SK-N-SH (cell line): ENCODE measurements around the gene ACSS1. TPM values are rescaled to one million over a fixed set of nuclear protein-coding genes. Genes with fewer than 3 reads are reported as not detected.

Source experiments
- CTCF ChIA-PET: fragments of 300-600, 350-600 bp; formaldehyde crosslinking; extraction: SDS; loops from one replicate; lab custom pipeline; 2021; lab: Yijun Ruan, JAX
- POLR2A ChIA-PET: fragments of 350-600 bp; sonication (Branson Sonifier 250); formaldehyde crosslinking; extraction: SDS; loops from one replicate; lab custom pipeline; 2020; ENCODE audit warnings: antibody characterized with exemption, inconsistent platforms; lab: Yijun Ruan, JAX
- DNase-seq: peaks from one replicate; pipeline ENCODE4 v3.0.0; 2012
- H2AFZ ChIP-seq: fragments of 200-600 bp; sonication (generic); 2 replicates; pipeline ENCODE4 v1.8.1; 2016; ENCODE audit warnings: antibody characterized with exemption, mild to moderate bottlenecking, low read depth
- H3F3A ChIP-seq: fragments of 200-600 bp; sonication (generic); replicated peaks from 2 replicates; pipeline ENCODE3; 2016; ENCODE audit warnings: antibody characterized with exemption, mild to moderate bottlenecking; ENCODE audit not compliant: insufficient read depth
- H3K27ac ChIP-seq, 2 experiments: fragments of 200-500 bp in 1 of 2; fragments of 200-600 bp in 1 of 2; sonication (Bioruptor generic) in 1 of 2; sonication (generic), shearing (Covaris generic) in 1 of 2; 2 replicates each; pipeline versions ENCODE4 v1.5.1 to v1.6.1; 2014 to 2016; ENCODE audit warnings: low read depth in 2 of 2, inconsistent platforms in 1 of 2, low read length in 1 of 2, mild to moderate bottlenecking in 1 of 2, mixed read lengths in 1 of 2
- H3K27me3 ChIP-seq: fragments of 200-600 bp; sonication (generic), shearing (Covaris generic); 2 replicates; pipeline ENCODE4 v1.6.1; 2016; ENCODE audit warnings: mixed run types; ENCODE audit not compliant: insufficient read depth
- H3K36me3 ChIP-seq, 2 experiments: fragments of 200-500 bp in 1 of 2; fragments of 200-600 bp in 1 of 2; sonication (Bioruptor generic) in 1 of 2; sonication (generic) in 1 of 2; replicated peaks in 1 of 2; 2 replicates each; pipeline versions ENCODE3 to v1.5.1; 2014 to 2016; ENCODE audit warnings: low read length in 1 of 2, mild to moderate bottlenecking in 1 of 2; ENCODE audit not compliant: insufficient read depth in 2 of 2, control insufficient read depth in 1 of 2
- H3K4me1 ChIP-seq, 2 experiments: fragments of 200-500 bp in 1 of 2; fragments of 200-600 bp in 1 of 2; sonication (Bioruptor generic) in 1 of 2; sonication (generic), shearing (Covaris generic) in 1 of 2; 2 replicates each; pipeline versions ENCODE4 v1.5.1 to v1.6.1; 2014 to 2016; ENCODE audit warnings: low read depth in 1 of 2, low read length in 1 of 2, mixed run types in 1 of 2; ENCODE audit not compliant: insufficient read depth in 2 of 2, control insufficient read depth in 1 of 2
- H3K4me2 ChIP-seq: fragments of 200-600 bp; sonication (generic), shearing (Covaris generic); 2 replicates; pipeline ENCODE4 v1.6.1; 2017; ENCODE audit warnings: mixed run types
- H3K4me3 ChIP-seq, 2 experiments: fragments of 200-500 bp in 1 of 2; fragments of 200-600 bp in 1 of 2; sonication (Bioruptor generic) in 1 of 2; sonication (generic), shearing (Covaris generic) in 1 of 2; 2 replicates each; pipeline versions ENCODE4 v1.5.1 to v1.8.1; 2014 to 2016; ENCODE audit warnings: low read depth in 2 of 2, inconsistent platforms in 1 of 2, low read length in 1 of 2, mild to moderate bottlenecking in 1 of 2, mixed read lengths in 1 of 2, moderate library complexity in 1 of 2
- H3K79me2 ChIP-seq: fragments of 200-600 bp; sonication (generic); 2 replicates; pipeline ENCODE4 v1.8.1; 2017; ENCODE audit warnings: mild to moderate bottlenecking; ENCODE audit not compliant: insufficient read depth
- H3K9ac ChIP-seq: fragments of 200-600 bp; sonication (generic); 2 replicates; pipeline ENCODE4 v1.6.1; 2017; ENCODE audit warnings: mixed run types
- H3K9me2 ChIP-seq: fragments of 200-600 bp; sonication (generic); 2 replicates; pipeline ENCODE4 v1.6.1; 2017; ENCODE audit warnings: mixed run types
- H3K9me3 ChIP-seq: fragments of 200-600 bp; sonication (generic); 2 replicates; pipeline ENCODE4 v1.6.1; 2017; ENCODE audit warnings: mixed run types, mild to moderate bottlenecking, moderate library complexity
- H4K20me1 ChIP-seq: fragments of 200-600 bp; sonication (generic); 2 replicates; pipeline ENCODE4 v1.6.1; 2017; ENCODE audit warnings: mild to moderate bottlenecking, mixed run types; ENCODE audit not compliant: insufficient read depth
- CHD2 ChIP-seq: fragments of 150-350 bp; IDR thresholded peaks from 2 replicates; pipeline ENCODE4 v1.6.1; 2018; ENCODE audit warnings: low read length; ENCODE audit not compliant: partially characterized antibody
- CTCF ChIP-seq: fragments of 200-600 bp; sonication (generic); IDR thresholded peaks from 2 replicates; pipeline ENCODE4 v1.6.1; 2017; ENCODE audit warnings: antibody characterized with exemption, mild to moderate bottlenecking, moderate library complexity
- EP300 ChIP-seq, 2 experiments: IDR thresholded peaks; 2 replicates each; pipeline versions ENCODE4 v1.4.0 to v1.6.1; 2012; ENCODE audit warnings: borderline replicate concordance in 1 of 2, low read depth in 1 of 2, low read length in 1 of 2
- EZH2phosphoT487 ChIP-seq: fragments of 200-600 bp; sonication (generic); IDR thresholded peaks from 2 replicates; pipeline ENCODE4 v1.6.1; 2017; ENCODE audit warnings: low read depth, mixed run types, mild to moderate bottlenecking, antibody characterized with exemption, moderate library complexity, borderline replicate concordance
- FOSL2 ChIP-seq: IDR thresholded peaks from 2 replicates; pipeline ENCODE4 v1.4.0; 2012; ENCODE audit warnings: low read depth, mild to moderate bottlenecking, moderate library complexity, borderline replicate concordance
- FOXM1 ChIP-seq: IDR thresholded peaks from 2 replicates; pipeline ENCODE4 v1.4.0; 2012; ENCODE audit warnings: low read depth, mild to moderate bottlenecking
- IRF3 ChIP-seq: fragments of 150-350 bp; IDR thresholded peaks from 2 replicates; pipeline ENCODE4 v1.6.1; 2016; ENCODE audit warnings: mild to moderate bottlenecking, low read depth, low read length
- MXI1 ChIP-seq: IDR thresholded peaks from 2 replicates; pipeline ENCODE4 v1.6.1; 2012; ENCODE audit warnings: mild to moderate bottlenecking, low read depth, low read length, improper control_type of control experiment
- NFIC ChIP-seq: IDR thresholded peaks from 2 replicates; pipeline ENCODE4 v1.4.0; 2012; ENCODE audit warnings: borderline replicate concordance
- PBX3 ChIP-seq: IDR thresholded peaks from 2 replicates; pipeline ENCODE4; 2012
- POLR2AphosphoS5 ChIP-seq: IDR thresholded peaks from 2 replicates; pipeline ENCODE4 v1.6.1; 2012; ENCODE audit warnings: low read depth, low read length
- RFX5 ChIP-seq: IDR thresholded peaks from 2 replicates; pipeline ENCODE4 v1.6.1; 2012; ENCODE audit warnings: mild to moderate bottlenecking, improper control_type of control experiment, low read length
- SIN3A ChIP-seq: IDR thresholded peaks from 2 replicates; pipeline ENCODE4 v1.6.1; 2012; ENCODE audit warnings: low read depth, mild to moderate bottlenecking, low read length, moderate library complexity, borderline replicate concordance
- SMC3 ChIP-seq: IDR thresholded peaks from 2 replicates; pipeline ENCODE4 v1.6.1; 2012; ENCODE audit warnings: low read depth, low read length, improper control_type of control experiment
- TEAD4 ChIP-seq: IDR thresholded peaks from 2 replicates; pipeline ENCODE4 v1.4.0; 2012; ENCODE audit warnings: mild to moderate bottlenecking, borderline replicate concordance; ENCODE audit not compliant: insufficient read depth
- USF1 ChIP-seq: IDR thresholded peaks from 2 replicates; pipeline ENCODE4 v1.4.0; 2012; ENCODE audit warnings: low read depth, borderline replicate concordance
- YY1 ChIP-seq: IDR thresholded peaks from 2 replicates; pipeline ENCODE4 v1.4.0; 2012; ENCODE audit warnings: low read depth, mild to moderate bottlenecking
- ZBTB33 ChIP-seq: IDR thresholded peaks from 2 replicates; pipeline ENCODE4 v1.4.0; 2012; ENCODE audit warnings: low read depth, borderline replicate concordance
- WGBS: methylation state at CpG from one replicate; pipeline ENCODE4 v1.1.6; 2017; ENCODE audit warnings: low lambda C conversion rate; 5-methylcytosine and 5-hydroxymethylcytosine counted together
- polyA plus RNA-seq, 3 experiments: library from polyadenylated mRNA; depleted of rRNA; stranded (reverse); fragments of >200 nt; gene quantifications; 2 replicates each; pipeline ENCODE4 v1.2.3, GENCODE V29; 2012

ACSS1 gene
- polyA plus RNA-seq, 1 of the 3 experiments (the other 2 are of a cell fraction) = 2.0 TPM

GRCh38 chr20:25061821-25062530 lies 4.0 kb upstream of the ACSS1 start:
- 33% methylated on average over 11 of the region's 15 CpGs for WGBS
- POLR2A ChIA-PET = no interaction called here

More at GRCh38 chr20:25061821-25062530, 4.0 kb upstream of the ACSS1 start:
- H2AFZ ChIP-seq = no peak overlapping the region
- no peak for TF ChIP-seq USF1
- TF ChIP-seq POLR2AphosphoS5 = no peak
- no peak for TF ChIP-seq ZBTB33
- no peak for TF ChIP-seq MXI1
- no peak for TF ChIP-seq CHD2
- TF ChIP-seq SMC3 = no peak
- TF ChIP-seq NFIC = no peak
- TF ChIP-seq FOXM1 = no peak
- TF ChIP-seq FOSL2 = no peak
- TF ChIP-seq IRF3 = no peak
- TF ChIP-seq RFX5 = no peak
- no peak for TF ChIP-seq SIN3A
- TF ChIP-seq EP300 (IDR thresholded peaks at IDR 0.05; ENCODE audit: borderline replicate concordance in 1 of 2, low read depth in 1 of 2, low read length in 1 of 2) = no peak
- no peak for TF ChIP-seq CTCF
- no peak for TF ChIP-seq TEAD4
- TF ChIP-seq PBX3 = no peak
- no peak for TF ChIP-seq YY1
- no peak for TF ChIP-seq EZH2phosphoT487
- TF ChIP-seq, all 33 proteins: peak for 0
- no peaks in the 10 kb centered on the region for H3K79me2 ChIP-seq
- H3K9ac ChIP-seq = no peak overlapping the region
- H4K20me1 ChIP-seq = no peaks in the 10 kb centered on the region
- H3K27me3 ChIP-seq = peaks cover 75% of the 10 kb centered on the region
- no peak for DNase-seq
- no peaks in the 10 kb centered on the region for H3K9me3 ChIP-seq
- no peaks in the 10 kb centered on the region for H3K36me3 ChIP-seq
- H3K4me2 ChIP-seq = no peak overlapping the region
- H3K9me2 ChIP-seq = no peaks in the 10 kb centered on the region
- no peak overlapping the region for H3K4me3 ChIP-seq
- H3K27ac ChIP-seq = no peak overlapping the region
- H3K4me1 ChIP-seq = peaks cover 0 to 14% of the 10 kb centered on the region in 2 experiments; a peak in 1 of 4 replicates
- CTCF ChIA-PET = interaction anchor here (0.6 to 6.4 kb wide), 7 partner anchors 12 to 1646 kb away, joined by 3 to 48 read pairs (median 4); partner anchors contain the start of gene APMAP
- peaks cover 3% of the 10 kb centered on the region for H3F3A ChIP-seq
